ENCODE measurements around the gene LIX1L. TPM values are rescaled to one million over a fixed set of nuclear protein-coding genes. Genes with fewer than 3 reads are reported as not detected.
A peak's percentile ranks its signal among the peaks of the same experiment; 100 is the strongest.

The LIX1L gene
- total and polyA plus RNA-seq, 9 donors, result 28.7 to 102 (median 69.4) TPM

DNA sequence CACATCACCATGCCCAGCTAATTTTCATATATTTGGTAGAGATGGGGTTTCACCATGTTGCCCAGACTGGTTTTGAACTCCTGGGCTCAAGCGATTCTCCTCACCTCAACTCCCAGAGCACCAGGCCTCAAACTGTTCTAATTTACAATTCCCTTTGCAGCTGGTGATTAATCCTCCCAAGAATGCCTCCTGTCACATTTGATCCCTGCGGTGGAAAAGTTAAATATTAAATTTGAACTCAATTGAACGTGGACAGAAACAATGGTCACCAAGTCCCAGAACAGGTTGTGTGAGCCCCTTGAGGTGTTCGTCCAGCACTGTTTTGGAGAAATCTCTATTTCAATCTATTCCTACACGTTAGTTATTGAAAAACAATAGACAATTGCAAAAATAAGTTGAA, 70.2 kb downstream of the LIX1L start:
- Histone ChIP-seq H3K36me3 (no peaks in the 10 kb centered on the region), H3K27me3 (no peaks in the 10 kb centered on the region), H3K27ac (no peak overlapping the region), H3K9me3 (no peaks in the 10 kb centered on the region), H3K4me1 (ENCODE audit: insufficient read depth) (peaks cover 5% of the 10 kb centered on the region), H3K4me3 (no peak overlapping the region)
- WGBS, 3 donors, result 78 to 80% (median 78%) methylated on average over 5 of the region's 5 CpGs
- intact Hi-C loops (cut with DNase I), result no loop called here
- no peak for TF ChIP-seq POLR2A (IDR thresholded peaks at IDR 0.05)
- no peak for TF ChIP-seq EP300 (IDR thresholded peaks at IDR 0.05)
- TF ChIP-seq, protein P1, sequence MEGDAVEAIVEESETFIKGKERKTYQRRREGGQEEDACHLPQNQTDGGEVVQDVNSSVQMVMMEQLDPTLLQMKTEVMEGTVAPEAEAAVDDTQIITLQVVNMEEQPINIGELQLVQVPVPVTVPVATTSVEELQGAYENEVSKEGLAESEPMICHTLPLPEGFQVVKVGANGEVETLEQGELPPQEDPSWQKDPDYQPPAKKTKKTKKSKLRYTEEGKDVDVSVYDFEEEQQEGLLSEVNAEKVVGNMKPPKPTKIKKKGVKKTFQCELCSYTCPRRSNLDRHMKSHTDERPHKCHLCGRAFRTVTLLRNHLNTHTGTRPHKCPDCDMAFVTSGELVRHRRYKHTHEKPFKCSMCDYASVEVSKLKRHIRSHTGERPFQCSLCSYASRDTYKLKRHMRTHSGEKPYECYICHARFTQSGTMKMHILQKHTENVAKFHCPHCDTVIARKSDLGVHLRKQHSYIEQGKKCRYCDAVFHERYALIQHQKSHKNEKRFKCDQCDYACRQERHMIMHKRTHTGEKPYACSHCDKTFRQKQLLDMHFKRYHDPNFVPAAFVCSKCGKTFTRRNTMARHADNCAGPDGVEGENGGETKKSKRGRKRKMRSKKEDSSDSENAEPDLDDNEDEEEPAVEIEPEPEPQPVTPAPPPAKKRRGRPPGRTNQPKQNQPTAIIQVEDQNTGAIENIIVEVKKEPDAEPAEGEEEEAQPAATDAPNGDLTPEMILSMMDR (IDR thresholded peaks at IDR 0.05), result no peak
- DNase-seq, result no peak

DNA sequence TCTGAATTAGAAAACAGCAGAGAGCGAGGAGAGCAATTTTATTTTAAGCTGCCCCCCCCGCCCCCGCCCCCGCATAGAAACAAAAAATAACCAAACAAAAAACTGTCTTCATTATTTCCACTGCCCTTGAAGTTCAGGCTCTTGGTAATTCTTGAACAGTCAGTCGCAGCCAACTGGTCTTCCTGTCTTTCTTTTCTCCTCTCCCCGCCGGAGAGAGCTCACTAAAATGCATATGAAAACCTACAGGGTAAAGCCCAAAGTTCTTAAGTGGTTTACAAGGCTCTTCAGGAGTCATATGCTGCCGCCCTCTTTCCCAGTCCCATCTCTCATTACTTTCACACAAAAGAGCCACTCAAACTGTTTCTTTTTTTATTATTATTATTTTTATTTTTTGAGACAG, 71.0 kb downstream of the LIX1L start:
- TF ChIP-seq, protein P1 (IDR thresholded peaks at IDR 0.05), result no peak
- no peak for TF ChIP-seq EP300 (IDR thresholded peaks at IDR 0.05)
- TF ChIP-seq POLR2A (IDR thresholded peaks at IDR 0.05), result no peak
- Histone ChIP-seq H3K27me3 (no peaks in the 10 kb centered on the region), H3K9me3 (no peaks in the 10 kb centered on the region), H3K36me3 (no peaks in the 10 kb centered on the region), H3K4me1 (ENCODE audit: insufficient read depth) (peaks cover 3% of the 10 kb centered on the region), H3K27ac (no peak overlapping the region), H3K4me3 (no peak overlapping the region)
- intact Hi-C loops (cut with DNase I), result no loop called here
- no peak for DNase-seq
- 24 to 38% (median 29%) methylated on average over 8 of the region's 8 CpGs for WGBS, 3 donors

DNA sequence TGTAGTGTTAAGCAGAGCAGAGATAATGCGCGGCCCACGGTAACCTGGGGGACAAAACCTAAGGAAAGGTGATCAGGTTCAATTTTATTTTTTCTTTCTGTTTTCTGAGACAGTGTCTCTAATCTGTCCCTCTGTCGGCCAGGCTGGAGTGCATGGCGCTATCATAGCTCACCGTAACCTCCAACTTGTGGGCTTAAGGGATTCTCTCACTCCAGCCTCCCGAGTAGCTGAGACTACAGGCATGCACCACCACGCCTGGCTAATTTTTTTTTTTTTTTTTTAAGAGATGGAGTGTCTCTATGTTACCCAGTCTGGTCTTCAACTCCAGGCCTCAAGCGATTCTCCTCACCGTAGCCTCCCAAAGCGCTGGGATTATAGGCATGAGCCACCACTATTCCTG, 71.4 kb downstream of the LIX1L start:
- WGBS, 3 donors, result 36 to 43% (median 36%) methylated on average over 11 of the region's 11 CpGs
- TF ChIP-seq POLR2A (IDR thresholded peaks at IDR 0.05) (no peak), EP300 (IDR thresholded peaks at IDR 0.05) (no peak)
- TF ChIP-seq, protein P1 (IDR thresholded peaks at IDR 0.05), result no peak
- H3K36me3 ChIP-seq, result no peaks in the 10 kb centered on the region
- no peak overlapping the region for H3K27ac ChIP-seq
- H3K4me3 ChIP-seq, result peak overlapping the region; percentile 67
- DNase-seq, result no peak
- no peaks in the 10 kb centered on the region for H3K4me1 ChIP-seq (ENCODE audit: insufficient read depth)
- intact Hi-C loops (cut with DNase I), result no loop called here
- no peaks in the 10 kb centered on the region for H3K27me3 ChIP-seq
- no peaks in the 10 kb centered on the region for H3K9me3 ChIP-seq

DNA sequence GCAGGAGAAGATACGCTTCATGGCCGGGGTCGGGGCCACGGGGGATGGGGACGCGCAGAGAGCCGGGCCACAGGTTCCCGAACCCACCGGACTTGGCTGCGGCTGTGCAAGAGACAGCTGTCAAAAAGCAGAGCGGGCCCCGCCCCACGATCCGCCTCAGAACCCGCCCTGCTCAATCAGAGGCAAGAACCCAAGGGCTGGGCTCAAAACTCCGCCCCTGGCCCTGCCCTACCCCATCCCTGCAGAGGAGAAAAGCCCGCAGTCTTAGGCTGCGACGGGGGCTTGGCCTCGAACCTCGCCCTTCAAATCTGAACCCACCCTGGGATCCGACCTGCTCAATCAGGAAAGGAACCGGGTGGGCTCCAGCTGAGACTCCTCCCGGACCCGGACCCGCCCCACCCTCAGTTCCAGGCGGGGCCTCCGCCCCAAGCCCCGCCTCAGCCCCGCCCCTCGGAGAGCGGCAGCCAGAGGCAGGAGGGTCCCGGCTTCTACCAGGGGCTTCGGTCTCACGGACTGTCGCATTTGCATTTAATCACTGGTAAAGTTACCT, 72.0 kb downstream of the LIX1L start, which contains the start of gene ANKRD35:
ANKRD35 (minus strand) TSS at position 129 of the 550 bp plus-strand sequence; CDS start at position 21, 108 bp downstream.
- peak; percentile 51 to 81 (median 72) for DNase-seq
- Histone ChIP-seq H3K9me3 (no peaks in the 10 kb centered on the region), H3K36me3 (no peaks in the 10 kb centered on the region), H3K4me3 (peak within 1 kb of the TSS; percentile 67), H3K4me1 (ENCODE audit: insufficient read depth) (no peaks in the 10 kb centered on the region), H3K27ac (no peak within 1 kb of the TSS), H3K27me3 (no peaks in the 10 kb centered on the region)
- no peak for TF ChIP-seq EP300 (IDR thresholded peaks at IDR 0.05)
- no peak for TF ChIP-seq POLR2A (IDR thresholded peaks at IDR 0.05)
- TF ChIP-seq, protein P1 (IDR thresholded peaks at IDR 0.05), result no peak
- intact Hi-C loops (cut with DNase I), result no loop called here
- 1% methylated on average over 31 to 36 of the region's 36 CpGs for WGBS, 3 donors
